ENCODE measurements around the gene SLC6A2. TPM values are rescaled to one million over a fixed set of nuclear protein-coding genes. Genes with fewer than 3 reads are reported as not detected.

Gene SLC6A2
- total RNA-seq, 4 donors from 2014 or later = 18.4 to 30.2 (median 23.0) TPM

- Histone ChIP-seq H3K36me3 (no peaks in the 10 kb centered on the region), H3K27ac (no peak overlapping the region), H3K9me3 (no peaks in the 10 kb centered on the region), H3K27me3 (no peaks in the 10 kb centered on the region), H3K4me1 (no peaks in the 10 kb centered on the region), H3K4me3 (no peak overlapping the region)
- 84% methylated on average over 6 of the region's 6 CpGs for WGBS
- TF ChIP-seq EP300 (IDR thresholded peaks at IDR 0.05) = no peak
- no peak for TF ChIP-seq POLR2AphosphoS5 (IDR thresholded peaks at IDR 0.05)
- no peak for TF ChIP-seq POLR2A (IDR thresholded peaks at IDR 0.05)
- no peak for TF ChIP-seq CTCF (IDR thresholded peaks at IDR 0.05)
- no peak for DNase-seq (ENCODE audit: low spot score in 2 of 2)
These were observed 27.4 kb upstream of the SLC6A2 start for GRCh38 chr16:55628306-55628968.

DNA sequence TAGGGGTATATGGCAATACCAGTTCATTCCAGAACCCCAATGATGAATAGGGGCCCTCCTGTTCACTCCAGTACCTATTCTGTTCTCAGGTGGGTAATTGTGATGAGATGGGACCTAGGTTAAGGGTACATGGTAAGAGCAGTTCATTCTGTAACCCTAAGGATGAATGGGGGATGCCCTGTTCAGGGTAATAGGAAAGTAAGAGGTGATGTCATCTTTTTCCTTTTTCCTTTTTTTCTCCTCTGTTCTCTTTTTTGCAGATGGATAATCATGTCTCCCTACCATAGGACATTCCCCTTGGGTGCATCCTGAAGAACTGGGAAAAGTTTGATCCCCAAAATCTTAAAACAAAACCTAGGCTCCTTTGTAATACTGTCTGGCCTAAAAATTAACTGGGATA, 25.0 kb upstream of the SLC6A2 start:
- DNase-seq (ENCODE audit: low spot score in 2 of 2) = no peak
- Histone ChIP-seq H3K4me3 (no peak overlapping the region), H3K9me3 (no peaks in the 10 kb centered on the region), H3K4me1 (no peaks in the 10 kb centered on the region), H3K27me3 (no peaks in the 10 kb centered on the region), H3K27ac (no peak overlapping the region), H3K36me3 (no peaks in the 10 kb centered on the region)
- TF ChIP-seq CTCF (IDR thresholded peaks at IDR 0.05) (no peak), POLR2A (IDR thresholded peaks at IDR 0.05) (no peak), POLR2AphosphoS5 (IDR thresholded peaks at IDR 0.05) (no peak), EP300 (IDR thresholded peaks at IDR 0.05) (no peak)

- H3K27me3 ChIP-seq = no peaks in the 10 kb centered on the region
- no peaks in the 10 kb centered on the region for H3K9me3 ChIP-seq
- DNase-seq (ENCODE audit: low spot score in 2 of 2) = no peak
- H3K27ac ChIP-seq = no peak overlapping the region
- no peak overlapping the region for H3K4me3 ChIP-seq
- H3K4me1 ChIP-seq = no peaks in the 10 kb centered on the region
- TF ChIP-seq CTCF (IDR thresholded peaks at IDR 0.05) = no peak
- no peaks in the 10 kb centered on the region for H3K36me3 ChIP-seq
These were observed 23.5 kb upstream of the SLC6A2 start for GRCh38 chr16:55632259-55632658.

DNA sequence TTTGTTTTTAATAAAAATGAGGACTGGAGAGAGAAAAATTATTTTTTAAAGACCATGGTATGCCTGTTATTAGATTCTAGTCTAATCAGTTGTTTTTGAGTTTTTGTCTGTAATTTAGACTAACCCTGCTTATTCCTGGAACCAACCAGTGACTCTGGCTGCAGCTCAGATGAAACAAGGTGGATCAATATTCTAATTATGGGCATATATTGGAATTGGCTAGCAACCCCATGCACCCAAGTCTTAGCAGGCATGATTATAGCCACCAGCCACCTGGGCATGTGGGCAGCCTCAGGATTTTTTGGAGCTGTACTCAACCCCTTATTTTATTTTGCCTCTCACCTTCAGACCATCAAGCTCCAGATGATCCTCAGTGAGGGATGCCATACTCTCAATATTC, 21.6 kb upstream of the SLC6A2 start:
- H3K9me3 ChIP-seq = no peaks in the 10 kb centered on the region
- TF ChIP-seq POLR2AphosphoS5 (IDR thresholded peaks at IDR 0.05) = no peak
- no peaks in the 10 kb centered on the region for H3K36me3 ChIP-seq

GRCh38 chr16:55638256-55638655, 17.5 kb upstream of the SLC6A2 start:
- Histone ChIP-seq H3K9me3 (no peaks in the 10 kb centered on the region), H3K4me3 (no peak overlapping the region), H3K27me3 (no peaks in the 10 kb centered on the region), H3K4me1 (no peaks in the 10 kb centered on the region), H3K36me3 (no peaks in the 10 kb centered on the region), H3K27ac (no peak overlapping the region)
- DNase-seq (ENCODE audit: low spot score in 2 of 2) = no peak
- 95% methylated on average over 5 of the region's 5 CpGs for WGBS
- TF ChIP-seq POLR2AphosphoS5 (IDR thresholded peaks at IDR 0.05) (no peak), CTCF (IDR thresholded peaks at IDR 0.05) (no peak), POLR2A (IDR thresholded peaks at IDR 0.05) (no peak), EP300 (IDR thresholded peaks at IDR 0.05) (no peak)

More for the DNA sequence above, 21.6 kb upstream of the SLC6A2 start:
- no peaks in the 10 kb centered on the region for H3K27me3 ChIP-seq
- no peak overlapping the region for H3K4me3 ChIP-seq
- no peak overlapping the region for H3K27ac ChIP-seq
- no peaks in the 10 kb centered on the region for H3K4me1 ChIP-seq
- DNase-seq (ENCODE audit: low spot score in 2 of 2) = no peak

GRCh38 chr16:55640701-55641327, 15.0 kb upstream of the SLC6A2 start:
- Histone ChIP-seq H3K4me3 (no peak overlapping the region), H3K36me3 (no peaks in the 10 kb centered on the region), H3K4me1 (no peaks in the 10 kb centered on the region), H3K27me3 (no peaks in the 10 kb centered on the region), H3K9me3 (no peaks in the 10 kb centered on the region), H3K27ac (no peak overlapping the region)
- 93% methylated on average over 9 of the region's 9 CpGs for WGBS
- no peak for TF ChIP-seq POLR2A (IDR thresholded peaks at IDR 0.05)
- no peak for DNase-seq (ENCODE audit: low spot score in 2 of 2)

All from suprapubic skin (tissue), 4 donors.